GM13976 (cell line): ENCODE results near the gene GPALPP1.
A peak's percentile ranks its signal among the peaks of the same experiment; 100 is the strongest.

ENCODE experiments used
- DNase-seq: peaks from one replicate; pipeline ENCODE4 v3.0.0; 2012; ENCODE audit warnings: low spot score
- in situ Hi-C: fragments of 300-500 bp; cut with MboI; formaldehyde crosslinking; loops from one replicate; pipeline ENCODE4 v1.12.0; 2022; ENCODE audit warnings: low sequenced_read_pairs, mixed read lengths, inconsistent platforms; ENCODE audit not compliant: unreplicated experiment
- TF ChIP-seq, protein P1 (sequence below): IDR thresholded peaks from 2 replicates; pipeline ENCODE4 v1.5.1; 2012; ENCODE audit warnings: borderline replicate concordance, mild to moderate bottlenecking; ENCODE audit not compliant: insufficient read depth; ENCODE audit errors: extremely low read depth, missing control alignments, control extremely low read depth

GPALPP1 gene

DNA sequence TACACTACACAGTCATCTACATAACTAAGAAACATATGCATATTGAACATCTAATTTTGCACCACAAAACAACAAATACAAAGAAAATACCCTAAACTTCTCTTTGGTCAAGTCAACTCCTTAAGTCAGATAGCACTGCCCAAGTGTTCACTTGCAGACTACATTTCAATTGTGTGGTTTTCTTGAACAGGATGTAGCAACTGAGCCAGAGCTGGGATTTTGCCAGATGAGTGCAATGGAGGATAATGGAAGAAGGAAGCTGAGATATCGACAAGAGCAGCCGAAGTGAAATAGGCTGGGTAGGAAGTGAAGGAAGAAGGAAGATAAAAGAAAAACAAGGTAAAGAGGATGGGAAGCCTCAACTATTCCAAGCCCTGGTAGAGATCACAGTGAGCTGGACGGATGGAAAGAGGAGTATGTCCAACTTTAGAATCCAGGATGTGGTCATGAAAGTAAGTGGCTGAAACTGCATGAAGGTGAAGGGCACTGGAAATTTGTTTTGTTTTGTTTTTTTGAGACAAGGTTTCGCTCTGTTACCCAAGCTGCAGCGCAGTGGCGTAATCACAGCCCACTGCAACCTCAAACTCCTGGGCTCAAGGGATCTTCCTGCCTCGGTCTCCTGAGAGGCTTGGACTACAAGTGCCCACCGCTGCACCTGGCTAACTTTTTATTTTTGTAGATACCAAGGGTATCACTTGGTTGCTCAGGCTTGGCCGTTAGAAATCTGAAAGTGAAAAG, 15.1 kb upstream of the GPALPP1 start:
- DNase-seq: no peak
- TF ChIP-seq, protein P1, sequence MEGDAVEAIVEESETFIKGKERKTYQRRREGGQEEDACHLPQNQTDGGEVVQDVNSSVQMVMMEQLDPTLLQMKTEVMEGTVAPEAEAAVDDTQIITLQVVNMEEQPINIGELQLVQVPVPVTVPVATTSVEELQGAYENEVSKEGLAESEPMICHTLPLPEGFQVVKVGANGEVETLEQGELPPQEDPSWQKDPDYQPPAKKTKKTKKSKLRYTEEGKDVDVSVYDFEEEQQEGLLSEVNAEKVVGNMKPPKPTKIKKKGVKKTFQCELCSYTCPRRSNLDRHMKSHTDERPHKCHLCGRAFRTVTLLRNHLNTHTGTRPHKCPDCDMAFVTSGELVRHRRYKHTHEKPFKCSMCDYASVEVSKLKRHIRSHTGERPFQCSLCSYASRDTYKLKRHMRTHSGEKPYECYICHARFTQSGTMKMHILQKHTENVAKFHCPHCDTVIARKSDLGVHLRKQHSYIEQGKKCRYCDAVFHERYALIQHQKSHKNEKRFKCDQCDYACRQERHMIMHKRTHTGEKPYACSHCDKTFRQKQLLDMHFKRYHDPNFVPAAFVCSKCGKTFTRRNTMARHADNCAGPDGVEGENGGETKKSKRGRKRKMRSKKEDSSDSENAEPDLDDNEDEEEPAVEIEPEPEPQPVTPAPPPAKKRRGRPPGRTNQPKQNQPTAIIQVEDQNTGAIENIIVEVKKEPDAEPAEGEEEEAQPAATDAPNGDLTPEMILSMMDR: no peak
- in situ Hi-C loops: no loop called here

GRCh38 chr13:44976196-44976595, 13.1 kb upstream of the GPALPP1 start:
- DNase-seq: no peak
- TF ChIP-seq, protein P1: no peak
- in situ Hi-C loops: no loop called here

GRCh38 chr13:44976949-44977583, 12.3 kb upstream of the GPALPP1 start:
- TF ChIP-seq, protein P1: no peak
- in situ Hi-C loops: no loop called here

GRCh38 chr13:44978328-44978727, 11.0 kb upstream of the GPALPP1 start:
- TF ChIP-seq, protein P1: no peak
- in situ Hi-C loops: no loop called here
- DNase-seq: no peak

More at GRCh38 chr13:44976949-44977583, 12.3 kb upstream of the GPALPP1 start:
- no peak for DNase-seq

DNA sequence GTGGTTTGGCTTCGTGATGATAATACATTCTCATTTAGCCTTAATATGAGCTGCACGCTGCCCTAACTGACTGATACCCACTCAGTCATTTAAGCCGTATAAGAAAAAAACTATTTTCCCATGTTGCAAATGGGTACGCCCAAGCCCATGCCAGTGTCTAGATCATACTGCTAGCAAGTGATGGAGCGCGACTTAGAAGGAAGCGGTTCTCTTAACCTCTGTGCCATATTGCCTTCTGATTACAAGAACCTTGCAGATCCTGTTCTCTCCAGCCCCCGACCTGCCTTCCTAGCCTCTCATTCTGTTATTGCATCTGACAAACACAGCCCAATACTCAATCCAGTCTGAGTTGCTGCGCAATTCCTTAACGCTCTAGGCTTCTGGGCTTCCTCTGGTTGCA, 603 bp downstream of the GPALPP1 start:
- DNase-seq: peak; percentile 31
- TF ChIP-seq, protein P1: no peak
- in situ Hi-C loops: no loop called here

DNA sequence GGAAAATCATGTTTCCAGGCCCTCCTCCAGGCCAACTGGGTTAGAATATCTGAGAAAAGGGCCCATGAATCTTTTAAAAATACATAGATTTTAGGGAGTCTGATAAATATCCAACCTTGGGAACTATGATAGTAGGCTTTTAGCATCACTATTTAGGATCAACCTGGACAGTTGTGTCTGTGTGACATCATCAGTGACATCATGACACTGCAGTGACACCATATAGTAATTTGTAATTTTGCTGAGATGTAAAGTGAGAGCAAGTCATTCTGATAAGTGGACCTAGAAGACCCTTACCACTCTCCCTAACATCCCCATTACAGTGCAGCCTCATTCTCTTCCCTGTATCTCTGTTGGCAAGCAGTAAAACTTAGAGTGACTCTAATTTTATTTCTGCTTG, 14.1 kb downstream of the GPALPP1 start:
- no peak for DNase-seq
- TF ChIP-seq, protein P1: no peak
- in situ Hi-C loops: no loop called here

DNA sequence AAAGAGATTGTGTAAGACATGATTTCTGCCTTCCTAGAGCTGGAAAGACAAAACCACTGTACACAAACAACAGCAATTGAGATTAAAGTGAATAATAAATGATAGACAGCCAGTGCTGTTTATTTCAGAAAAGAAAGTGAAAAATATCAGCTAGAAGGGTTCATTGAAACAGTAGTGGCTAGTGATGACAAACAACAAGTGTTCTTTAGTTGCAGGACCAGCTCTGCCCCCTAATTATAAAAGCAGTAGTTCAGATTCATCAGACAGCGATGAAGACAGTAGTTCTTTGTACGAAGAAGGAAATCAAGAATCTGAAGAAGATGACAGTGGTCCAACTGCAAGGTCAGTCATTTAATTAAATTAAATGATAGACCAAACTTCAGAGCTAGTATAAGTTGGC, 14.8 kb downstream of the GPALPP1 start:
- TF ChIP-seq, protein P1: no peak
- in situ Hi-C loops: no loop called here
- DNase-seq: no peak
